ENCODE data around the gene TCF7L1.
A peak's percentile ranks its signal among the peaks of the same experiment; 100 is the strongest.

- TF ChIP-seq, protein P1, sequence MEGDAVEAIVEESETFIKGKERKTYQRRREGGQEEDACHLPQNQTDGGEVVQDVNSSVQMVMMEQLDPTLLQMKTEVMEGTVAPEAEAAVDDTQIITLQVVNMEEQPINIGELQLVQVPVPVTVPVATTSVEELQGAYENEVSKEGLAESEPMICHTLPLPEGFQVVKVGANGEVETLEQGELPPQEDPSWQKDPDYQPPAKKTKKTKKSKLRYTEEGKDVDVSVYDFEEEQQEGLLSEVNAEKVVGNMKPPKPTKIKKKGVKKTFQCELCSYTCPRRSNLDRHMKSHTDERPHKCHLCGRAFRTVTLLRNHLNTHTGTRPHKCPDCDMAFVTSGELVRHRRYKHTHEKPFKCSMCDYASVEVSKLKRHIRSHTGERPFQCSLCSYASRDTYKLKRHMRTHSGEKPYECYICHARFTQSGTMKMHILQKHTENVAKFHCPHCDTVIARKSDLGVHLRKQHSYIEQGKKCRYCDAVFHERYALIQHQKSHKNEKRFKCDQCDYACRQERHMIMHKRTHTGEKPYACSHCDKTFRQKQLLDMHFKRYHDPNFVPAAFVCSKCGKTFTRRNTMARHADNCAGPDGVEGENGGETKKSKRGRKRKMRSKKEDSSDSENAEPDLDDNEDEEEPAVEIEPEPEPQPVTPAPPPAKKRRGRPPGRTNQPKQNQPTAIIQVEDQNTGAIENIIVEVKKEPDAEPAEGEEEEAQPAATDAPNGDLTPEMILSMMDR (IDR thresholded peaks at IDR 0.05; ENCODE audit: low read depth, low read length) = peak; percentile 50
- no peak for TF ChIP-seq POLR2A (IDR thresholded peaks at IDR 0.05; ENCODE audit: extremely low read depth, insufficient read length)
Measured at GRCh38 chr2:85132834-85133637, at the start of gene TCF7L1.

Data from NB4 (cell line).